GM03348 (cell line): ENCODE data around the gene KRTAP5-3.

ENCODE experiments used
- DNase-seq: peaks from one replicate; pipeline ENCODE4 v3.0.0; 2012; ENCODE audit warnings: low spot score

The KRTAP5-3 gene

GRCh38 chr11:1563697-1564534 is 44.3 kb downstream of the KRTAP5-3 start:
- DNase-seq: no peak

- no peak for DNase-seq
These were observed 45.1 kb downstream of the KRTAP5-3 start for GRCh38 chr11:1563149-1563638.

GRCh38 chr11:1562469-1563148 is 45.7 kb downstream of the KRTAP5-3 start:
- DNase-seq: no peak

- DNase-seq: no peak
These were observed 46.3 kb downstream of the KRTAP5-3 start for GRCh38 chr11:1561955-1562354.

GRCh38 chr11:1561266-1561665 is 47.0 kb downstream of the KRTAP5-3 start:
- DNase-seq: no peak

GRCh38 chr11:1560649-1561251 is 47.5 kb downstream of the KRTAP5-3 start:
- no peak for DNase-seq

GRCh38 chr11:1560002-1560648 is 48.1 kb downstream of the KRTAP5-3 start:
- DNase-seq: no peak

- peak; percentile 92 for DNase-seq
These were observed 48.9 kb downstream of the KRTAP5-3 start for GRCh38 chr11:1559111-1559951.

- no peak for DNase-seq
These were observed 49.5 kb downstream of the KRTAP5-3 start for GRCh38 chr11:1558775-1559110.

GRCh38 chr11:1557904-1558774 is 50.1 kb downstream of the KRTAP5-3 start:
- peak; percentile 91 for DNase-seq
